ENCODE measurements around the gene BSCL2.
A peak's percentile ranks its signal among the peaks of the same experiment; 100 is the strongest.
"Not testable (repeated sequence)": the region's sequence is repeated elsewhere in the genome, so short reads cannot be mapped to it uniquely, and the experiment has no call there.

Gene BSCL2

DNA sequence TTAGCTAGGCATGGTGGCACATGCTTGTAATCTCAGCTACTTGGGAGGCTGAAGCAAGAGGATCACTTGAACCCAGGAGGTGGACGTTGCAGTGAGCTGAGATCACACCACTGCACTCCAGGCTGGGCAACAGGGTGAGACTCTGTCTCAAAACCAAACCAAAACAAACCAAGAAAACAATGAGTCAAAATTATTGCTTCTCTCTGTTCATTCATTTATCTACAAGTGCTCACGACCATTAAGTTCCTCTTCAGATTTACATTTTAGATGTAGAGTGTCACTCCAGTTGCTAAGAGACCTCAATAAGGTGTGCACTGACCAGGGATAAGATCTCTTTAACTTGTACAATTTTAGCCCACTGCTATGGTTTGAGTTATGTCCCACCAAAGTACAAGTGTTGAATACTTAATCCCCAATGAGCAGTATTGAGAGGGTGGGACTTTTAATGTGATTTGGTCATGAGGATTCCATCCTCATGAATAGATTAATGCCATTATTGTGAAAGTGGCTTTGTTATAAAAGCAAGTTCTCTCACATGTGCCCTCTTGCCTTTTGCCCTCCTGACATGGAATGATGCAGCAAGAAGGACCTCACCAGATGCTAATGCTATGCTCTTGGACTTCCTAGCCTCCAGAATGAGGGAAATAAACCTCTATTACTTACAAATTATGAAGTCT is 12.2 kb upstream of the BSCL2 start:
- no peak for DNase-seq (ENCODE audit: low spot score)

DNA sequence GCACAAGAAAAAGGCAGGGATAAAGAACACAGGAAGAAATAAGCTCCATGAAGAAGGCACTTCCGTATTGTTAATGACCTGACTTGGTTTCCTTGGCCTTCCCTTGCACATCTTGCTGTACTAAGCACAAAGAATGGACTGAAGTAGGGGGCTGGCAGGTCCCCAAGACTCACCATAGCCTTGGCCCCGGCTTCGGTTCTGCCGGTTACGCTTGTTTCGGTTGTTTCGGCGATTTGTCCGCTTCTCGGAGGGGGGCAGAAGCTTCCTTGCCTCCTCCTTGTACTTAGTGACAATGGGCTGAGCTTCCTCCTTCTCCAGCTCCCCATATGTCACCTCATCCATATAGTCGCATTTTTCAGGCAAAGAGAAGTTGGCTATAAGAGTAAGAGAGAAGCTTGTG is 9.6 kb upstream of the BSCL2 start:
- DNase-seq (ENCODE audit: low spot score): no peak

DNA sequence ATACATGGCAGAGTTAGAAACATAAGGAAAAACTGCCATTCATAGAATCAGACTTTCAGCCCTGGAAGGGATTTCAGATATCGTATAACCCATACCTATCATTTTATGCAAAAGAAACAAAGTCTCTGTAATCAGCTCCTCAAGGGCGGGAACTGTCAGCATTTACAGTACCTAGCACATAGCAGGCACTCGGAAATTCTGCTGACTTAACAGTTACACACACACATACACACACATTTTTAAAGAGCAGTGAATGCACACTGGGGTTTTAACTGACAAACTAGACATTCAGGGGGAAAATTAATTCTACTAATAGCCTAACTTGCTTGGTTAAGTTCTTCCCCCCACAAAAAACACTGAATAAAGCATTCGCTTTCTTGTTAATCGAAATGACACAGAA is 9.0 kb upstream of the BSCL2 start:
- DNase-seq (ENCODE audit: low spot score): no peak

DNA sequence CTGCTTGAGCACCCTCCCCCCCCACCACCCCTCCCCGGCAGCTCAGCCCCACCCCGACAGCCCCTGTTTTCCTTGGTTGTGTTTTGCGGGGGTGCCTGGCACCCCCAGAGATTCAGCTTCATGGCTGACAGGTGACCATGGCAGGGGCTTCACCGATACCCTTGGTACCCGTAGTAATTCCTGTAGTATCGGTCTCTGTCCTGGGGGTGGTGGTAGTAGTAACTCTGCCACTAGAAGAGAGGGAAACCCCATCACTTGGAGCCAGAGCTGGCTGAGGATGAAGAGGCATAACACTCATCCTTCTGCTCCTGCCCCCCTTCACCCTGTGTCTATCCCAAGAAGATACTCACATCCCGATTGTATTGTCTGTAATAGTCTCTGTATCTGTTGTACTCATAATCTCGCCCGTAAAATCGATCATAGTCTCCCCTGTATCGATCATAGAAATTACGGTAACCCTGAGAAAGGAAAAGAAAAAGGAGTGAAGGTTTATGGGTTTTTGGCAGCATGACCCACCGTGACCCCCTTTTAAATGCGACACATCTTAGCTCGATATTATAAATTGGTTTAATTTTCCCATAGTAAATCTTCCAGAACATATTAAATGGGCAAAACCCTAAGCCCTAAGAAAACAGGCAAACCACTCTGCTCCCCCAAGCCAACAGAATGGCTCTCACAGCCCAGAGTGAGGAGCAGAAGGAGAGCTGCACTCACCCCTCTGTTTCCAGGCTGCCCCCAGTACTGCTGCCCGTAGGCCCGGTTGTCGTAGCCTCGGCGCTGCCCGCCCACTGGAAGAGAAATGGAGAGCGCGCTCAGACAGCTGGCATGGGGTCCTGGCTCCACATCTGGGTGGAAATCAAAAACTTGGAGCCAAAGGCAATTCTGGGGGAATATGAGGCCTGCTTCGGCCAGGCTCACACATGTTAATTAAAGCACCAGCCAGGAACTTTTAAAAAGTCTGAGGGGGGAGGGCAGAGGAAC is 8.2 kb upstream of the BSCL2 start:
- no peak for DNase-seq (ENCODE audit: low spot score)

DNA sequence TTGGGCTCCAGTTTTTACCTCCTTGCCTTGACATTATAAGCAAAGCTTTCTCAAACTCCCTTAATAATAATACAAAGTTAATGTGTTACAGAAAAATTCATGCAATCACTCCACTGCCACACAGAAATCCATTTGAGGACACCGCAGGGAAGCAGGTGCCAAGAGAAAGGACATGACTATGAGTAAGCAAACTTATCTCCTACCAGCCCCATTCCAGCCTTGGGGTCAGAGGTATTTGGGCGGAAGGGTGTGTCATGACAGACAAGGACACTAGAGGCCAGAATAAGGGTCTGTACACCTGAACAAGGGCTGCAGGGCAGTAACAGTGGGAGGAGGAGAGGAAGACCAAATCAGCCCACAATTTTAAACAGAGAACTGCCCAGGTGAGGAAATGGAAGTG is 6.1 kb upstream of the BSCL2 start:
- DNase-seq (ENCODE audit: low spot score): no peak

DNA sequence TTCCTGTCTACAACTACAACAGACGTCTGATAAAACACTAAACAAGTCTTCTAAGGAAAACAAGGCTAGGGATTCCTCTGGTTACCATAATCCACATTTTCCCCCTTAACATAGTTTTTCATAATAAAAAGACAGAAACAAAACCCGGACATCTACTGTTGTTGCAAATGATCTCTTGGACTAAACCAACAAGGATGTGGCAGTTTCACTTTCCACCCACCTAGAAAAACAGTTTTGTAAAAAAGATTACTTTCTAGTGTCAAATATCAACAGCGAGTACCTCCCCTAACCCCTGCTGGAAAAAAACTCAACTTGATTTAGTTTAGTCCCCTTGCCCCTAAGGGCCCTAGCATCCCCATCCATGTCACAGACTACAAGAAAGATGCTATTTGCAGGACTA is 5.6 kb upstream of the BSCL2 start:
- DNase-seq (ENCODE audit: low spot score): no peak

DNA sequence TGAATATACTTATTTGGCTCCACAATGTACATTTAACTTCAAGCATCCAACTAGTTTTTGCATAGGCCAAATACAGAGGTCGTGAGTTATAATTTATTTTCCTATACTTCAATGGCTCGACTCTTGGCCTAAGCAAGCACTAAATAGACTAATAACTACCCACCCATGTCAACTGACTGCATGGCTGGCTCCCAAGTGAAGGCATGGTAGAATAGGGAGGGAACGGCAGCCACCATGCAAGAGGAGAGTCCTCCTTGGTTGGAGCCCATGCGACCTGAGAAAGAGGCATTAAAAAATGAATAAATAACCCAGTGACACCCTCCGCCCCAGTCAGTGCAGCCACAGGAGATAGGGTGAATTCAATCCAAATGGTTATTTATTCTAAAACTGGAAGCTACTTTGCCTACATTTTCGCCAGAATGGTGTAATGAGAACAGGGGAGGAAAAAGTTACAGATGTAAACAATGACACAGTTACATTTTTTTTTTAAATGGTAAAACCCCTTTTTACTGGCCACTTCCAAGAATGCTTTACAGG is 5.1 kb upstream of the BSCL2 start:
- no peak for DNase-seq (ENCODE audit: low spot score)

DNA sequence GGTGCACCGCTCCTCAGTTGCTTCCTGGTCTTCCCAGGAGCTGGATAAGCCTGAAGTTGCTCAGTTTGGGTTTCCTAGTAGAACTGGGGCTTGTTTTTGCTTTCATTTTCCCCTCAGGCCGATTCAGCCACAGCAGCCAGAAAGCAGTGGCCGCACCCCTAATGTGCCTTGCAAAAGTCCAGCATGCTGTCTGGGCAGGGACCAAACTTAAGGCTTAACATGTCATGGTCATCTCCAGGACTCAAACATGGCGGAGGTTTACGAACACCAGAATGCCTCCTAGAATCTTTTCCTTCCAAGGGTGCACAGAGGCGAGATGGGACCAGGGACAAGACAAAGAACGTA is 2.7 kb upstream of the BSCL2 start:
- DNase-seq (ENCODE audit: low spot score): peak; percentile 55

DNA sequence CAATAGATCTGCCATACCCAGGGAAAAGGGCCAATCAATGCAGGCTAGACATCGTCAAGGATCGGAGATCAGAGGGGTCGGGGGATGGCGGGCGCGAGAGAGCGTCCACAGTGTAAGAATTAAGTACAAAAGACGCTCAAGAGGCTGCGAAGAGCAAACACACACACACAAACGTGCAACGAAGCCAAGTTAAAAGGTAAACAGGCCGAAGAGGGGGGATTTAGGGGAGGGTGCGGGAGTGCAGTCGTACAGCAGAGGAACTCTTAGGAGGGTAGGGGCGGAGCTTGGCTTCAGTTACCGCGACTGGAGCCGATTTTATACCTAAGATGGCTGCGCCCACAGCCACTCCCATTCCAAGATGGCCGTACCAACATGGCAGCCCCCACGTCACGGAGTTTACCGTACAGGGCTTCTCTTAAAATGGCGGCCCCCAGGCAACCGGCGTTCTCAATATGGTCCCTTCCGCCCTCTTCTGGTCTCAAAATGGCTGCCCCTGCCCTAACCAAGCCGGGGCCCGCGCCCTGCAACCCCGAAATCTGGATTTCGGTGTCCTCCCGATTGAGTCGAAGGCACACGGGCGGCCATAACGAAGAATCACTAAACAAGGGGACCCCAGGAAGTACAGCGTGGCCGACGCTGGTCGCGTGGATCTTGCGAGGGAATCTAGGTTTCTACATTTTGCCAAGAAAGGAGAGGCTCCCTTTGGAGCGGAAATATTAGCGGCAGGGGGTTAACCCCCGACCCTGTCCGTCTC is 2.2 kb upstream of the BSCL2 start:
- peak; percentile 99 for DNase-seq (ENCODE audit: low spot score)

DNA sequence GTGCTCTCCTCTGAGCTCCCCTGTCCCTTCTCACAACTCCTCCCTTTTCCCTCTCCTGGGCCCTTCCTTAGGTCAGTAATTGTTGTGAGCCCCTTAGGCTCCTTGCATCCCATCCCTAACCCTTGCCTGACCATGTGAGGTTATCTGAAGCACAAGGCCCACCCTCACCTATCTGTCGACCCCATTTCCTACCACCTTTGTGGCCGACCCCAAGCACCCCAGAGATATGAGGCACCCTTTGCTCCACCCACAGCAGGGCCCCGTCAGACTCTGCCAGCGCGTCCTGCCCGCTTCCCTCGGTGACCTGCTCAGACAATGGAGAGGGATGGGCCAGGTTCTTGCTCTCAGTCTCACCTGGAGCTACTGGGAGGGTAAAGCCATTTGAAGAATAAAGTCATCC is 1.6 kb upstream of the BSCL2 start:
- peak; percentile 53 for DNase-seq (ENCODE audit: low spot score)

DNA sequence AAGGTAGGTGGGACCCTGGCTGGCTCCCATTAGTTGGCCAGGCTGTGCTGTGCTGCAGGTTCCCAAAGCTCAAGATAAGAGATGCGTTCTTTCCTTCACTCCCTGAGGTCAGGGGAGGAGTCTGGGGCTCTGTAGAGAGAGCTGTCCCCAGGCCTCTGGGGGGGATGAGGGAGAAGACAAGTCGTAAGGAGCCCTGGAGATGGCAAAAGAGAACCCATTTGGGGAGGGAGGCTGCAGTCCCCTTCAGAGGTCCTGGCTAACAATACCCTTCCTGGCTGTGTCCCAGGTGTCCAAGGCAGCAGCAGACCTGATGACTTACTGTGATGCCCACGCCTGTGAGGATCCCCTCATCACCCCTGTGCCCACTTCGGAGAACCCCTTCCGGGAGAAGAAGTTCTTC is 1.2 kb upstream of the BSCL2 start:
- DNase-seq (ENCODE audit: low spot score): peak; percentile 65

DNA sequence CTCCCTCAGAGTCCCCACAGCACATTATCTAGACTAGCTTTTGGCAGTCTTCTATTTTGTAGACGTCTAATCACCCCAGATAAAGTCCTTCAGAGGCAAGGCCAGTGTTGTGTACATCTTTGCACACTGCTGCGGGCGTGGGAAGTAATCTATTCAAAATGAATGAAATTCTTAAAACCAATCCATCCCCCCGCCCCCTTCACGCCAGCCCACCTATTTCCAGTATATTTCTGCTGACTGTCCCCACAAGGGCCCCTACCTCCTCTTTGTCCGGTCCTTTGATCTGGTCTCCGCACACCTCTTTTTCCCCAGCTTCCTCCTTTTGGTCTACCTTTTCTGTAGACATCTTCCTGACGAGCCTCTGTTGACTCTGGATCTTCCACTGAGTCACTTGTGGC is 375 bp downstream of the BSCL2 start:
- no peak for DNase-seq (ENCODE audit: low spot score)

DNA sequence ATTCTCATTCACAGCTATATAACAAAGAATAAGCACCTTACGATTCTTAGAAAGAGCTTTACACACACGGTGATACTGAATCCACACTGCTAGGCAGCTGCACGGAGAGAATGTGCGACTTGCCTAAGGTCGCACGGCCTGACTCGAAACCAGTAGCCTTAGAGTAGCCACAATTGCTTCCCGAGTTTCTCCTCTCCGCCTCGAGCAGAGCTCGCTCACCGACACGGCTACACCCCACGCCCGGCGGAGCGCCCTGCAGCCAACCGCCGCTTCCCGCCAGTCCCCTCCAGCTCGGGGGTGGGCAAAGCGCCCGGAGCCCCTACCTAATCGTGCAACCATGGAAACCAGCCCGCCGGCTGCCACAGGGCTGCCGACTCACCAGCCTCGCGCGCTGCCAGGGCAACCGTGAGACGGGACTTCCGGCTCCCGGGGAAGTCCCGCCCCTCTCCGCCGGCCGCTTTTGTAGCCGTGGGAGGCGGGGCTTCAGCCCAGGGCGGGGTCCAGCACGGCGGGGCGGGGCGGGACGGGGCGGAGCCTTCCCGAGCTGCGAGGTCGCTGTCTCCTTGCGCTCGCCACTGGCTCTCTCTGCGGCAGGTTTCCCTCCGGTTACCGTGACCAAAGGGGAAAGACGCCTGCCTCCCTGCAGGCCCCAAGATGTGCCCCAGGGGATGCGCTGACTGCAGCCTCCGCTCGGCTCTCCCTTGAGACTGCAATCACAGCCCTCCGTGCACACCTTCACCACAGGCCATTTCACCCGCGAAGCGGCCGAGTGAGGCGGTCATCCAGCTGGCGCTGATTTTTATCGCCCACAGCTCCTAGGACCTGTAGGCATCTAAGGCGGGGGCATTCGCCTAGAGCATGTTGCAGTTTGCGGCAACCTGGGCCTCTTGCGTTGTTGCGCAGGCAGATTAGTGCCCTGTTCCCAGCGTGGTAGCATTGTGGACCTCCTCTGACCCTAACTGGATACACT is 1.1 kb downstream of the BSCL2 start:
- DNase-seq (ENCODE audit: low spot score): peak; percentile 96

DNA sequence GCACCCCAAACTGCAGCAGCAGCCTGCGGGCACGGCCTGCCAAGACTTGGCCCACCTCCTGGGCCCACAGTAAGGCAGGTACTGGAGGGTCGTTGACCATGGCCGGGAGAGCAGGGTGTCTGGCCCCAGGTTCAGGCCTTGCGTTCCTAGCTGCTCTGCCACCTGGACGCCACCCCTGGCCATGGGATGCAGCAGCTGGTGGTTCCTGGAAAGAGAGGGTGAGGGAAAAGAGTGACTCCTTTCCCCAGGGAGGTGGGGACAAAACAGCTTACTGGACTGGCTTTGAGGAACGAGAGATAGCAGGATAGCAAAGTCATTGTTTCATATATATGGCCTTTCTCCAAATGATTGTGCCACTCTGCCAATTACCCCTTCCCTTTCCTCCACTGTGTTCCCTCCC is 1.8 kb downstream of the BSCL2 start:
- DNase-seq (ENCODE audit: low spot score): no peak

DNA sequence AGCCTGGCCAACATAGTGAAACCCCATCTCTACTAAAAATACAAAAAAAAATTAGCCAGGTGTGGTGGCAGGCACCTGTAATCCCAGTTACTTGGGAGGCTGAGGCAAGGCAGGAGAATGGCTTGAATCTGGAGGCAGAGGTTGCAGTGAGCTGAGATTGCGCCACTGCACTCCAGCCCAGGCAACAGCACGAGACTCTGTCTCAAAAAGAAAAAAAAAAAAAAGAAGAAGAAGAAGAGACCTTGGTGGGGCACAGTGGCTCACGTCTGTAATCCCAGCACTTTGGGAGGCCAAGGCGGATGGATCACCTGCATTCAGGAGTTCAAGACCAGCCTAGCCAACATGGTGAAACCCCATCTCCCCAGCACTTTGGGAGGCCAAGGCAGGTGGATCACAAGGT is 3.3 kb downstream of the BSCL2 start:
- DNase-seq (ENCODE audit: low spot score): not testable (repeated sequence)

DNA sequence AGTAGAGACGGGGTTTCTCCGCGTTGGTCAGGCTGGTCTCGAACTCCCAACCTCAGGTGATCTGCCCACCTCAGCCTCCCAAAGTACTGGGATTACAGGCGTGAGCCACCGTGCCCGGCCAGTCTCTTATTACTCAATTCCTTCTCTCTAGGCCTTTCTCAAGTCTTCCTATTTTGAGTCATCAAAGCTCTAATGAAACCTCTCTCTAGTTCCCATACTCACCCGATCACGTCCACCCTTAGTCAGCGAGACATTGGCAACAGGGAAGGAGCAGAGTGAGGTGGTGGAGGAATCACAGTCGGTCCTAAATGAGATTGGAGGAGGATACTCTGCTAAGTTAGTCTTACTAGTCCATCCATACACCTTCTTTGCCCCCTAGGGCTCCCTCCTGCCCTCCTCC is 5.0 kb downstream of the BSCL2 start:
- DNase-seq (ENCODE audit: low spot score): no peak

DNA sequence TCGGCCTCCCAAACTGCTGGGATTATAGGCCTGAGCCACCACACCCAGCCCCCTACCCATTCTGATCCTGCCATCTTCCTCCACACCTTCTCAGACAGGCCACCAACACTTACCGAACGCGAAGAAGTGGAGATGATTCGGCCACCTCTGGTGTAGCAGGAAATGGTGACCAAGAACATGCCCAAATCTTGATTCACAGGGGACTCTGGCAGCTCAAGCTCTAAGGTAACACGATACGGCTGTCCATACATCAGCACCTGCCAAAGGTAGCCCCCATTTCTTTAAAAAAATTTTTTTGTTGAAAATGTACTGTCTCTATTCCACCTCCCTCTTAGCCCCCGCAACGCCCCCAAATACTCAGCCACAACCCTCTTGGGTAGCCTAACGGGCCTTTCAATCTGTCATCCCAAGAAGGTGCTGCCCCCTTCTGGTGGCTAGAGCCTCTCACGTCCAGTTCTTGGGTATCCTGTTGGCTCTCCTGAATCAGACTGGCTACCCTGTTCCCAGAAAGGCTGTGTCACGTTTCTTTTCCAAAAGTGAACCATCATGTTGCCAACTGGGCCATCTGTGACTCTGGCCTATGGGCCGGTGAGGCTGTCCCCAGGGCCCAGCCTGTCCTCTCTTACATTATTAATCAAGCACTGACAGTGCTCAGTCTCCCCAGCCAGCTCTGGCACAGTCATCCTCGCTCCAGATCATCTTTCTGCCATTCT is 12.6 kb downstream of the BSCL2 start:
- DNase-seq (ENCODE audit: low spot score): peak; percentile 89

DNA sequence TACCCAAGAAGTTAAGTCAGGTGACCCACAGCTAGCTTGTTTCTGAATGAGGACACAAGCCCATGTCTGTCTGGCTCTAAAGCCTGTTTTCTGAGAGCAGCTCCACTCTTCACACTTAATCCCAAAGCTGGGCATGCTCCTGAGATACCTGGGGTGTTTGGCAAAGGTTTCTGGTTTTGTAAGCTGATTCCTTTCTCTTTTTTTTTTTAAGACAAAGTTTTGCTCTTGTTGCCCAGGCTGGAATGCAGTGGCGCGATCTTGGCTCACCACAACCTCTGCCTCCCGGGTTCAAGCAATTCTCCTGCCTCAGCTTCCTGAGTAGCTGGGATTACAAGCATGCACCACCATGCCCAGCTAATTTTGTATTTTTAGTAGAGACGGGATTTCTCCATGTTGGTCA is 13.6 kb downstream of the BSCL2 start:
- not testable (repeated sequence) for DNase-seq (ENCODE audit: low spot score)

DNA sequence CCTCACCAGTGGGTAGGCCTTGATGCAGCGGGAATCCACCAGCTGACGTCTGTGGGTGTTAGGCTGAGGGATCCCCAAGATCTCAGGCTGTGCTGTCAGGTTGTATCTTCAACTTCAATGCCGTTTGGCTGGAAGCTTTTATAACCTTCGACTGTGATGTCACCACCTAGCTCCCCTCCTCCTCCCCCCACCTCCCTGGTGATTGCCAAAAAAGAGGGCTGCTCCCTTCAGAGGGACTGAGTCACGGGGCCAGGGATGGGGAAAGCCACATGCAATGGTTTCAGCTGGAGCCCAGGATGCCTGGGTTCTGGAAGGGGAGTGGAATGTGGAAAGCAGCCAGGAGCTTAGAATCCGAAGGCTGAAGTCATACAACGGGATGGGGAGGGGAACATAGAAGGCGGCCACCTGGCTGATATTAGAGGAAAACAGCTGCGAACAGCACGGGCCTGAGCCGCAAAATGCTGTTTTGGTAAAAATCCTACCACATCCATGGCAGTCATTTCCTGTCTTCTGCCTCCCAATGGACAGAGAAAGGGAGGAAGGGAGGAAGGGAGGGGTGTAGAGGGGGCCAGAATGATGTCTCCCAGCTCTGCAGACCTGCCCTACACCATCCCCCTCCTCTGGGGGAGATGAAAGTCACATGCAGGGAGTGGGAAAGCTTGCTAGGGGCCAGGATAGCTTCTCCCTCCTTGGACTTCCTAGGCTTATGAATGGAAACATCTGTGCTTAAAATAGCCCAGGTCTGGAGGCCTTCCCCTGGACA is 17.6 kb downstream of the BSCL2 start, which contains the start of gene LRRN4CL:
LRRN4CL (minus strand) TSS at position 110 of the 763 bp plus-strand sequence. CDS start 1,022 bp downstream, outside the sequence.
- no peak for DNase-seq (ENCODE audit: low spot score)

DNA sequence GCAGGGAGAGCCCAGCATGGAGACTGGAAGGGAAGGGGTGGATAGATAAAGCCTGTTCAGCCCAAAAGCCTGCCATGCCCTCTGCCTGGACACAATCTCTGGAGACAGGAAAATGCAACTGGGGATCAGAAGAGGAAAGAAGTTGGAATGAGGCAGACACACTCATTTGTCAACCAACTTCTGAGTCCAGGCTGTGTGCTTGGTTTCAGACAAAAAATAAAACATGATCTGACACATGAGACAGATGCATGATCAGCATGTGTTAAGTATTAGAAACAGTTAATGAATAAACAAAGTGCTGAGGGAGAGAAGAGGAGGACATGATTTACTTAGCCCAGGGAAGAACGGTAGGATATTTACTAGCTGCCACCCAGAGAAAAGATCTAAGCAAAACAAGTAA is 18.7 kb downstream of the BSCL2 start:
- no peak for DNase-seq (ENCODE audit: low spot score)

Data from hematopoietic multipotent progenitor cell treated with erythropoietin and hydrocortisone succinate and interleukin-3 and kit ligand, for 15 days (in vitro differentiated cells).